Measurements from ENCODE around the gene EBNA1BP2.

EBNA1BP2 gene

DNA sequence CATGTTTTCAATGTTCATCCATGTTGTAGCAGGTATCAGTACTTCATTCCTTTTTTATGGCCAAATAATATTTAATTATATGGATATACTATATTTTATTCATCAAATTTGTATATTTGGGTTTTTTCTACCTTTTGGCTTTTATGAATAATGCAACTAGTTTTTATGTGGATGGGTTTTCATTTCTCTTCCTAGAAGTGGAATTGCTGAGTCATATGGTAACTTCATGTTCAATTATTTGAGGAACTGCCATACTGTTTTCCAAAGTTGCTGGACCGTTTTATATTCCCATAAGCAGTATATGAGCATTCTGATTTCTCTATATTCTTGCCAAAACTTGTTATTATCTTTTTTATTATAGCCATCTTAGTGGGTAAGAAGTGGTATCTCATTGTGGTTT lies 16.0 kb upstream of the EBNA1BP2 start:
- Histone ChIP-seq H3K27me3 (no peaks in the 10 kb centered on the region), H3K36me3 (no peaks in the 10 kb centered on the region), H3K27ac (no peak overlapping the region), H3K4me1 (ENCODE audit: control insufficient read depth in 1 of 2, insufficient read depth in 1 of 2, low read depth in 1 of 2, low read length in 1 of 2) (no peaks in the 10 kb centered on the region), H3K4me3 (ENCODE audit: low read depth in 1 of 2, low read length in 1 of 2) (no peak overlapping the region), H3K9me3 (no peaks in the 10 kb centered on the region)
- TF ChIP-seq, protein P1, sequence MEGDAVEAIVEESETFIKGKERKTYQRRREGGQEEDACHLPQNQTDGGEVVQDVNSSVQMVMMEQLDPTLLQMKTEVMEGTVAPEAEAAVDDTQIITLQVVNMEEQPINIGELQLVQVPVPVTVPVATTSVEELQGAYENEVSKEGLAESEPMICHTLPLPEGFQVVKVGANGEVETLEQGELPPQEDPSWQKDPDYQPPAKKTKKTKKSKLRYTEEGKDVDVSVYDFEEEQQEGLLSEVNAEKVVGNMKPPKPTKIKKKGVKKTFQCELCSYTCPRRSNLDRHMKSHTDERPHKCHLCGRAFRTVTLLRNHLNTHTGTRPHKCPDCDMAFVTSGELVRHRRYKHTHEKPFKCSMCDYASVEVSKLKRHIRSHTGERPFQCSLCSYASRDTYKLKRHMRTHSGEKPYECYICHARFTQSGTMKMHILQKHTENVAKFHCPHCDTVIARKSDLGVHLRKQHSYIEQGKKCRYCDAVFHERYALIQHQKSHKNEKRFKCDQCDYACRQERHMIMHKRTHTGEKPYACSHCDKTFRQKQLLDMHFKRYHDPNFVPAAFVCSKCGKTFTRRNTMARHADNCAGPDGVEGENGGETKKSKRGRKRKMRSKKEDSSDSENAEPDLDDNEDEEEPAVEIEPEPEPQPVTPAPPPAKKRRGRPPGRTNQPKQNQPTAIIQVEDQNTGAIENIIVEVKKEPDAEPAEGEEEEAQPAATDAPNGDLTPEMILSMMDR (IDR thresholded peaks at IDR 0.05) = no peak

DNA sequence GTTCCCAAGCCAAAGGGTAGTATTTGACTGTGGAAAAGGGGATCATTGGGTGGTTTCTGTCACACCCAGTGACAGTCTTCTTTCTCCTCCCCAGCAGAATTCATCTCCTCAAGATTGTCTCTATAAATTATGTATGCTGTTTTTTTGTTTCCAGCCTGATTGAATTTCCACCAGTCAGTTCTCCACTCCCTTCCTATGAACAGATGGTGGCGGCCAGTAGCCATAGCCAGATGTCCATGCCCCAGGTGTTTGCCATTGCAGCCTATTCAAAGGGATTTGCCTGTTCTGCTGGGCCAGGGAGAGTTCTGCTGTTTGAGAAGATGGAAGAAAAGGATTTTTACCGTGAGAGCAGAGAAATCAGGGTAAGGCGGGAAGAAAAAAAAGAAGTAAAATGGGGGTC lies 12.9 kb upstream of the EBNA1BP2 start:
- Histone ChIP-seq H3K4me1 (ENCODE audit: control insufficient read depth in 1 of 2, insufficient read depth in 1 of 2, low read depth in 1 of 2, low read length in 1 of 2) (no peaks in the 10 kb centered on the region), H3K4me3 (ENCODE audit: low read depth in 1 of 2, low read length in 1 of 2) (no peak overlapping the region), H3K27ac (no peak overlapping the region), H3K27me3 (no peaks in the 10 kb centered on the region), H3K36me3 (no peaks in the 10 kb centered on the region), H3K9me3 (no peaks in the 10 kb centered on the region)
- TF ChIP-seq, protein P1 (IDR thresholded peaks at IDR 0.05) = no peak

- Histone ChIP-seq H3K36me3 (no peaks in the 10 kb centered on the region), H3K4me1 (ENCODE audit: control insufficient read depth in 1 of 2, insufficient read depth in 1 of 2, low read depth in 1 of 2, low read length in 1 of 2) (no peaks in the 10 kb centered on the region)
- TF ChIP-seq, protein P1 (IDR thresholded peaks at IDR 0.05) = no peak
Measured at GRCh38 chr1:43184388-43184787, 12.3 kb upstream of the EBNA1BP2 start.

DNA sequence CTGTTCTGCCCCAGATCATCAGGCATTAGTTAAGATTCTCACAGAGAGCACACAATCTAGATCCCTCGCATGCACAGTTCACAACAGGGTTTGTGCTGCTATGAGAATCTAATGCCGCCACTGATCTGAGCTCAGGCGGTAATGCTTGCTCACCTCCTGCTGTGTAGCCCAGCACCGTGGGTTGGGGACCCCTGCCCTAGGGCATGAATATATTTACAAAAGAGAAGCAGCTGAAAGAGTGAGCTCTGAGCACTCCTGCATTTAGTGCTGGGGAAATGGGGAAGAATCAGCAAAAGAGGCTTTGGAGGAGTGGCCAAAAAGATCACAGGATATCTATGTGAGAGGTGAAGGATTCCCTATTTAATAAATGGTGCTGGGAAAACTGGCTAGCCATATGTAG lies 5.6 kb upstream of the EBNA1BP2 start:
- H3K4me1 ChIP-seq (ENCODE audit: control insufficient read depth in 1 of 2, insufficient read depth in 1 of 2, low read depth in 1 of 2, low read length in 1 of 2) = peaks cover 3% of the 10 kb centered on the region in 2 experiments
- TF ChIP-seq, protein P1 (IDR thresholded peaks at IDR 0.05) = no peak
- H3K27me3 ChIP-seq = peaks cover 46% of the 10 kb centered on the region
- no peak overlapping the region for H3K4me3 ChIP-seq (ENCODE audit: low read depth in 1 of 2, low read length in 1 of 2)
- no peaks in the 10 kb centered on the region for H3K36me3 ChIP-seq
- no peaks in the 10 kb centered on the region for H3K9me3 ChIP-seq
- H3K27ac ChIP-seq = no peak overlapping the region

More at GRCh38 chr1:43184388-43184787, 12.3 kb upstream of the EBNA1BP2 start:
- H3K27me3 ChIP-seq = no peaks in the 10 kb centered on the region
- no peak overlapping the region for H3K4me3 ChIP-seq (ENCODE audit: low read depth in 1 of 2, low read length in 1 of 2)
- no peaks in the 10 kb centered on the region for H3K9me3 ChIP-seq
- H3K27ac ChIP-seq = no peak overlapping the region

DNA sequence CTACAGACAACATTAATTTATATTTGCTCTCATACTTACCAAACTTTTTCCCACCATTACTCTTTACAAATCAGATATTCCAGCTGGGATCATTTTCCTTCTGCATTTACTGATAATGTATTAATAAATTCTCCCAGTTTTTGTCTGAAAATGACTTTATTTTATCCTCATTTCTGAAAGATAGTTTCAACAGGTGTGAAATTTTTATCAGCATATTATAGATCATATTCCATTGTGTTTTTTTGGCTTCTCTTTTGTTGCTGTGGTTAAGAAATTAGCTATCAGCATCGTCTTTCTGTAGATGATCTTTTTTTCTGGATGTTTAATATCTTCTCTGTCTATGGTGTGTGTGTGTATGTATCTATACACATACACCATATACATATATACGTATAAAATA lies 2.8 kb upstream of the EBNA1BP2 start:
- no peak overlapping the region for H3K4me3 ChIP-seq (ENCODE audit: low read depth in 1 of 2, low read length in 1 of 2)
- TF ChIP-seq, protein P1 (IDR thresholded peaks at IDR 0.05) = no peak
- H3K9me3 ChIP-seq = no peaks in the 10 kb centered on the region
- H3K27me3 ChIP-seq = peaks cover 46% of the 10 kb centered on the region
- no peak overlapping the region for H3K27ac ChIP-seq
- H3K36me3 ChIP-seq = no peaks in the 10 kb centered on the region
- H3K4me1 ChIP-seq (ENCODE audit: control insufficient read depth in 1 of 2, insufficient read depth in 1 of 2, low read depth in 1 of 2, low read length in 1 of 2) = peaks cover 13 to 14% of the 10 kb centered on the region in 2 experiments

DNA sequence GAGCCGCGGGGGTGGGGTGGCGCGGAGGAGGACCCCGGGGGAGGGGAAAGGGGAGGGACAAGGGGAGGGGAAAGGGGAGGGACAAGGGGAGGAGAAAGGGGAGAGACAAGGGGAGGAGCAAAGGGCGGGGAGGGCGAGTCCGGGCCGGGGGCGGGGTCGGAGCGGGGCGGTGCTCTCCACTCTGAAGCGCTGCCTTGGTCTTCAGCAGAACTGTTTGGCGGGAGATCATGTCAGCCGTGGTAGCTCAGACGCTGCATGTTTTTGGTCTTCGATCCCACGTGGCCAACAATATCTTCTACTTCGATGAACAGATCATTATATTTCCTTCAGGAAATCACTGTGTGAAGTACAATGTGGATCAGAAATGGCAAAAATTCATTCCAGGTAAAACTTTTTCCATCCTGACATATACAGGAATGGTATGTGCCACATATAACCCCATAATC lies 460 bp upstream of the EBNA1BP2 start:
- TF ChIP-seq, protein P1 (IDR thresholded peaks at IDR 0.05) = no peak
- Histone ChIP-seq H3K9me3 (no peaks in the 10 kb centered on the region), H3K27ac (peak overlapping the region; percentile 80), H3K4me1 (ENCODE audit: control insufficient read depth in 1 of 2, insufficient read depth in 1 of 2, low read depth in 1 of 2, low read length in 1 of 2) (peaks cover 13 to 14% of the 10 kb centered on the region in 2 experiments), H3K27me3 (peaks cover 43% of the 10 kb centered on the region), H3K36me3 (peaks cover 16% of the 10 kb centered on the region), H3K4me3 (ENCODE audit: low read depth in 1 of 2, low read length in 1 of 2) (peak overlapping the region; percentile 81 to 84)
